Posterior cingulate gyrus (tissue), 11 donors: ENCODE data around the gene C22orf15.
"Not testable (repeated sequence)": the region's sequence is repeated elsewhere in the genome, so short reads cannot be mapped to it uniquely, and the experiment has no call there.

Experiments
- DNase-seq, 10 donors: peaks; one replicate each; pipeline versions ENCODE4 v3.0.0 to v3.0.0-alpha.2; 2020 to 2021; ENCODE audit warnings: mixed read lengths in 3 of 10
- intact Hi-C: fragments of 100-400 bp; cut with DNase I; formaldehyde crosslinking; loops from one replicate; pipeline ENCODE4 v1.15.1; 2023

C22orf15 gene, protein sequence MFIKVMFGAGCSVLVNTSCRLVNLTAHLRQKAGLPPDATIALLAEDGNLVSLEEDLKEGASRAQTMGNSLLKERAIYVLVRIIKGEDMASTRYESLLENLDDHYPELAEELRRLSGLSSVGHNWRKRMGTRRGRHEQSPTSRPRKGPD

GRCh38 chr22:23762842-23763578 is at the start of gene C22orf15:
C22orf15 (plus strand) TSS chr22:23762990; CDS start chr22:23763307, 317 bp downstream.
- peak in 2 of 10 donors; percentile 75 to 83 for DNase-seq
- intact Hi-C loops = no loop called here

GRCh38 chr22:23713696-23714595 is 48.8 kb upstream of the C22orf15 start:
- intact Hi-C loops = no loop called here
- peak in 2 of 10 donors; percentile 58 to 79 for DNase-seq

DNA sequence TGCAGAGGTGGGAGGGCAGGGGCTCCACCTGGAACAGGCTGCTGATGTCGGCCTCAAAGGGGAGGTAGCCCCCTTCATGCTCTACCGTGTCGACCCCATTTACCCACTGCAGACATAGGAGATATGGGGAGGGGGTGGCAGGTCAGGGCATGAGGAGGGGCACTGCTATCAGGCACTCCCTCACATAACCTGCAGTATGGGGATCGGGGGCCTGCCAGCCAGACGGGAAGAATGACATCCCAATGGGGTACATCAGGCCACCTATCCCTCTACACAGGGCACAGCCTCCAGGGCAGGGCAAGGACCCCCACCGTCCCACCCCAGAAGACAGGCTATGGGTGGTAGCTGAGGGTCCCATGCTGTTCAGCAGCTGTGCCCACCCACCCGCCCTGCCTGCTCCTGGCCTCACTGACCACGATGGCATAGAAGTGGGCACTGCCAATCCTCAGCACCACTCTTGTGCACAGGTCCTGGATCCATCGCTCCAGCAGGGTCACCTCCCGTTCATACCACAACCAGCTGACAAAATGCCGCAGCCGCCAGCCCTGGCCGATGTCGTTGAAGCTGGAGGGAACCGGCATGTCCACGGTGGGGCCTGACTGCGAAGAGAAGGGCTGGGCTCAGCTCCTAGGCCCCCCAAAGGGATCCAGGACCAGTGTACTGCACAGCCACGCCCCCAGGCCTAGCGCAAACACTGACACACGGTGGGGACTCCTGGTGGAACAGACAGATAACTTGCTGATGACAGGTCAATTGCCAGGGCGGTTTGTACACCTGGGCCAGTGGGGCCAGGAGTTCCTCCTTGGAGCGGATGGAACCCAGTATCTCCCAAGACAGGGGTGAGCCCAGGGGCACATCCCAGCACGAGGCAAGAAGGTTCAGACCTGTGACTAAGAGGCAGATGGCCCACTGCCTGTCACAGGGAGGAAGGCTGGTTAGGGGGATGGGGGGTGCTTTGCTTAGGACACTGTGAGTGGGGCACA is 47.9 kb upstream of the C22orf15 start:
- intact Hi-C loops = no loop called here
- peak in 2 of 10 donors; percentile 64 to 80 for DNase-seq

- intact Hi-C loops = no loop called here
- DNase-seq = peak in 1 of 10 donors; percentile 54
Observed at GRCh38 chr22:23715806-23716375, 46.9 kb upstream of the C22orf15 start.

GRCh38 chr22:23716811-23717801 is 45.7 kb upstream of the C22orf15 start:
- DNase-seq = peak; percentile 84 to 98 (median 88)
- intact Hi-C loops = no loop called here

DNA sequence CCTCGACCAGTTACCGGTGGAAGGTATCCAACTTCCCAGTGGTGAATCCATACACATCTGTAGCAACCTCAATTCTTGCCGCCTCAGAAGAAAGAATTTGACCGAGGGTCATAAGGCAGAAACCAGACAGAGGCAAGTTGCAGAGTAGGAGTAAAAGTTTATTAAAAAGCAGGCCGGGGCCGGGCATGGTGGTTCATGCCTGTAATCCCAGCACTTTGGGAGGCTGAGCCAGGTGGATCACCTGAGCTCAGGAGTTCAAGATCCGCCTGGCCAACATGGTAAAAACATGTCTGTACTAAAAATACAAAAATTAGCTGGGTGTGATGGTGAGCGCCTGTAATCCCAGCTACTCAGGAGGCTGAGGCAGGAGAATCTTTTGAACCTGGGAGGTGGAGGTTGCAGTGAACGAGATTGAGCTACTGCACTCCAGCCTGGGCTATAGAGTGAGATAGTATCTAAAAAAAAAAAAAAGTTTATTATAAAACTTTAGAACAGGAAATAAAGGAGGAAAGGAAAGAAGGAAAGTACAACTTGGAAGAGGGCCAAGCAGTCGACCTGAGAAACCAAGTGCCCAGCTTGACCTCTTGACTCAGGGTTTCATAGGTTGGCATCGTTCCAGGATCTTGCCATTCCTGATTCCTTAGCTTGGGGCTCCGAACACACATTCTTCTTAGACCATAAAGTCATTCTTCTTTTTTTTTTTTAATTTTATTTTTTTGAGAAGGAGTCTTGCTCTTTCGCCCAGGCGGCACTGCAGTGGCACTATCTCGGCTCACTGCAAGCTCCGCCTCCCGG is 44.2 kb upstream of the C22orf15 start:
- intact Hi-C loops = no loop called here
- DNase-seq = peak in 2 of 10 donors; percentile 25 to 42

GRCh38 chr22:23720855-23721254 is 41.9 kb upstream of the C22orf15 start:
- DNase-seq = no peak
- intact Hi-C loops = no loop called here

- intact Hi-C loops = no loop called here
- DNase-seq = no peak
Observed at GRCh38 chr22:23722160-23722559, 40.6 kb upstream of the C22orf15 start.

DNA sequence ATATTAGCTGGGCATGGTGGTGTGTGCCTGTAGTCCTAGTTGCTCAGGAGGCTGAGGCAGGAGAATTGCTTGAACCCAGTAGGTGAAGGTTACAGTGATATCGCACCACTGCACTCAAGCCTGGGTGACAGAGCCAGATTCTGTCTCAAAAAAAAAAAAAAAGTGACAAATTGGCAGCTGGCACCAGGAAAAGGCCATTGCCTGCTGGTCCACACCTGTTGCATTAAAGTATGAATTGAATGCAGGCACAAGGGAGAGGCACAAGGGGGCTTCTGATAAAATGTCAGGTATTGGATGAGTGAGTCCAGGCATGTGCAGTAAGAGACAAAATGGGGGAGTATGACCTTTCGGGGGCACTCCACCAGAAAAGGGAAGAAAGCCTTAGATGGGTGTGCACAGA is 40.1 kb upstream of the C22orf15 start:
- intact Hi-C loops = no loop called here
- no peak for DNase-seq

DNA sequence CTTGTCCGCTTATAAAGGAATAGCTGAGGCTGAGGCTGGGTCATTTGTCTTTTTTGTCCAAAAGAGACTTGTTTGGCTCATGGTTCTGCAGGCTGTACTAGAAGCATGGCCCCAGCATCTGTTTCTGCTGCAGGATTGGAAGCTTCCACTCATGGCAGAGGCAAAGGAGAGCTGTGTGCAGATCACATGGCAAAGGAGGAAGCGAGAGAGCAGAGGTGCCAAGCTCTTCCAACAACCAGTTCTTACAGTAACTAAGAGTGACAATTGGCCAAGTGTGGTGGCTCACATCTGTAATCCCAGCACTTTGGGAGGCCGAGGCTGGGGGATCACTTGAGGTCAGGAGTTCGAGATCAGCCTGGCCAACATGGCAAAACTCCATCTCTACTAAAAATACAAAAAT is 34.7 kb upstream of the C22orf15 start:
- intact Hi-C loops = not testable (repeated sequence)
- DNase-seq = peak in 1 of 10 donors; percentile 5

DNA sequence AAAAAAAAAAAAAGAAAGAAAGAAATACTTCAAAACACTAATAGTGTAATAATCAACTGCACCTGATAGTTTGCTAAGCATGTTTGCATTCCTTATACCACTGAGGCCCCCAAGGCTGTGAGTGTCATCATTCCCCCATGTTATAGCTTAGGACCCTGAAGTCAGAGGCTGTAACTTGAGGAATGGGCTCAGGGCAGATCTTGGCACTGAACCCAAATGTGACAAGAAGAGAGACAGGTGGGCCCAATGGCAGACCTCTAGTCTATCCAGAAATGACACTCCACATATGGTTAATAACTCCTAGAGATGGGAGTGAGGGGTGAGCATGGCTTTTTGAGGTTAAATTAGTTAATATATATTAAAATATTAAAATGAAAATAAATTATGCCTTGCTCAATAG is 25.1 kb upstream of the C22orf15 start:
- intact Hi-C loops = no loop called here
- DNase-seq = no peak

DNA sequence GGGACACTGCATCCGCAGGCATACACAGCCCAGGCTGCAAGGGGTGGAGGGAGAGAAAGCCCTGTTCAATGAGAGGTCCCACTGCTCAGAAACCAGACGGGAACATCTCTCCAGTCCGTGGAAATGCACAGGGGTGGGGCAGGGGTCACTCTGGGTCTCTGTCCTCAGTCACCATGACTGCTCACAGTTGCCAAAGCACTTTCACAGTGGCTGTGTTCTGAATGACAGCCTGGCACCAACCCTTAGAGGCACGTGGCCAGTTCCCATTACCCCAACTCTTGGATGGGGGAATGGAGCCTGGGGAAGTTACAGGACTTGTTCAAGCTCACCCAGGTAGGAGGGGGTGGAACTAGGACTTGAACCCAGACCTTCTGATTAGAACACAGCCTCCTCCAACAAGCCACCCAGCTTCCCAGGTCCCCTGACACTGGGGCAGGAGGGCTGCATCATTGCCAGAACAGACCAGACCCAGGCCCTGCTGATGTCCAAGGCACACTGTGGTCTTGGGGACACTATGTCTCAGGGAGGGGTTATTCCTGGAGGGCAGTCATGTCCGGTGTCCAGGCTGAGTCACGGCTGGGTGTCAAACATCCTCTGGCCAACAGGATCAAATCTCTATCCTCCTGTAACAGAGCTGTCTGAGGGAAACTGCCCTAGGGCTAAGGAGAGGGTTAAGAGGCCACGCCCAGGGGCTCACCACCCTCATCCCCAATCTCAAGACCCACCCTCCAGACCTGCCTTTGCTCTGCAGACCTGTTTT is 20.1 kb upstream of the C22orf15 start:
- DNase-seq = no peak
- intact Hi-C loops = no loop called here

DNA sequence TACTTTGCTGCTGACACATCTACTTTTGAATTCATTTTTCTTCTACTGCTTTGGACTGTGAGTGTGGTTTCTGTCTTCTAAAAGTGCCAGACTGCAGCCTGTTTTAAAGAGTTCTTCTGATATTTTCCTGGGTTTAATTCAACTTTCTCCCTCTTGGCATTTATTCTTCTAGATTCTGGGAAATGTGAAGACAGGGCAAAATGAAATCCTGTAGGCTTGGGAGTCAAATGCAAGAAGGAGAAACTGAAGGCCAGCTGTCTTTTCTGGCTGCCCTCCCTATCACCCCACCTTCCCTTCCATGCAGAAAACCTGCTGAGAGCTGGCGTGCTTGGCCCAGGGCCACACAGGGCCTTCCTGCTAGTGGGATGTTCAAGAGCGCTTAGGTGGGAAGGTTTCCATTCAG is 19.5 kb upstream of the C22orf15 start:
- DNase-seq = peak in 5 of 10 donors; percentile 51 to 92 (median 53)
- intact Hi-C loops = no loop called here

- intact Hi-C loops = no loop called here
- DNase-seq = no peak
Observed at GRCh38 chr22:23744001-23744400, 18.8 kb upstream of the C22orf15 start.

DNA sequence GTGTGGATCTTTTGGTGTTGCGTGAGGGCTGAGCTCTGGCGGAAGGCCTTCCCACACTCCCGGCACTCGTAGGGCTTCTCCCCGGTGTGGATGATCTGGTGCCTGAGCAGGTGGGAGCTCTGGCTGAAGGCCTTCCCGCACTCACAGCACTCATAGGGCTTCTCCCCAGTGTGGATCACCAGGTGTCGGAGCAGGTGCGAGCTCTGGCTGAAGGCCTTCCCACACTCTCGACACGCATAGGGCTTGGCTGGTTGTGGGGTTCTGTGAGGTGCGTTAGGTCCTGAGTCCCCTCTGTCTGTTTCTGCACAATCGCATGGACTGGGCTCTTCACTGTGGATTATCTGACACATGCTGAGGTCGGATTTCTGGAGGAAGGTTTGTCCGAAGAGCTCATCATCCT is 18.3 kb upstream of the C22orf15 start:
- intact Hi-C loops = no loop called here
- no peak for DNase-seq

- DNase-seq = no peak
- intact Hi-C loops = no loop called here
Observed at GRCh38 chr22:23745791-23746190, 17.0 kb upstream of the C22orf15 start.

- DNase-seq = no peak
- intact Hi-C loops = no loop called here
Observed at GRCh38 chr22:23749841-23750301, 12.9 kb upstream of the C22orf15 start.
